Adrenal gland (tissue), 5 donors: ENCODE measurements around the gene CNGA4.

Source experiments
- POLR2A ChIP-seq, 2 donors: fragments of 450-650 bp; IDR thresholded peaks; one replicate each; pipeline ENCODE4 v1.6.1; 2017; ENCODE audit warnings: antibody characterized with exemption in 2 of 2, mild to moderate bottlenecking in 2 of 2, moderate library complexity in 1 of 2
- TF ChIP-seq, protein P1 (sequence below), 6 experiments: fragments of 450-650 bp in 4 of 6; fragments of 200-600 bp in 2 of 6; sonication (generic) in 1 of 6; IDR thresholded peaks; 1 replicate in 5 of 6; 2 replicates in 1 of 6; pipeline versions ENCODE4 v1.5.1 to v1.8.0; 2016 to 2021; ENCODE audit warnings: antibody characterized with exemption in 6 of 6, mild to moderate bottlenecking in 2 of 6, moderate library complexity in 1 of 6
- donor health status: DM: no; HTN: no; CAD: no.

DNA sequence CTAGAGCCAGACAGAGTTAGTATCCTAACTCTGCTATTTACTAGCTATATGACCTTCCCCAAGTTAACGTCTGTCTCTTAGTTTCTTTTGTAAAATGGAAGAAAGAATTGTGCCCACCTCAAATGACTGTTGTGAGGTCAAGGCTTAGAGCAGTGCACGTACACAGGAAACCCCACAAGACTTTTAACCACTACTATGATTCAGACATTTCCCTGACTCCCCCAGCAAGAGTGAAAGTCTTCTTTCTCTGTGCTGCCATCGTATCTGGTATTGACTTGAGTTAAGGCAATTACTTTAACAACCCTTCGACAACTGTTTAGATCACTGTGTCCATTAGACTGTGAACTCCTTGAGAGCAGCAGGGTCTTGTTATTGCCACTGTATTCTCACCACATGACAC, 42.5 kb upstream of the CNGA4 start:
- TF ChIP-seq, protein P1, sequence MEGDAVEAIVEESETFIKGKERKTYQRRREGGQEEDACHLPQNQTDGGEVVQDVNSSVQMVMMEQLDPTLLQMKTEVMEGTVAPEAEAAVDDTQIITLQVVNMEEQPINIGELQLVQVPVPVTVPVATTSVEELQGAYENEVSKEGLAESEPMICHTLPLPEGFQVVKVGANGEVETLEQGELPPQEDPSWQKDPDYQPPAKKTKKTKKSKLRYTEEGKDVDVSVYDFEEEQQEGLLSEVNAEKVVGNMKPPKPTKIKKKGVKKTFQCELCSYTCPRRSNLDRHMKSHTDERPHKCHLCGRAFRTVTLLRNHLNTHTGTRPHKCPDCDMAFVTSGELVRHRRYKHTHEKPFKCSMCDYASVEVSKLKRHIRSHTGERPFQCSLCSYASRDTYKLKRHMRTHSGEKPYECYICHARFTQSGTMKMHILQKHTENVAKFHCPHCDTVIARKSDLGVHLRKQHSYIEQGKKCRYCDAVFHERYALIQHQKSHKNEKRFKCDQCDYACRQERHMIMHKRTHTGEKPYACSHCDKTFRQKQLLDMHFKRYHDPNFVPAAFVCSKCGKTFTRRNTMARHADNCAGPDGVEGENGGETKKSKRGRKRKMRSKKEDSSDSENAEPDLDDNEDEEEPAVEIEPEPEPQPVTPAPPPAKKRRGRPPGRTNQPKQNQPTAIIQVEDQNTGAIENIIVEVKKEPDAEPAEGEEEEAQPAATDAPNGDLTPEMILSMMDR (IDR thresholded peaks at IDR 0.05), result no peak
- no peak for TF ChIP-seq POLR2A (IDR thresholded peaks at IDR 0.05)
